Activated naive CD8-positive, alpha-beta T cell treated with anti-CD3 and anti-CD28 coated beads, Interleukin-2, amount 50 U/mL, for 16 hours (primary cell): ENCODE data around the gene GPR150.
A peak's percentile ranks its signal among the peaks of the same experiment; 100 is the strongest.

Experiments used
- DNase-seq: peaks from one replicate; pipeline ENCODE4 v3.0.0-alpha.2; 2020; ENCODE audit warnings: low read depth, low spot score

GPR150 gene

DNA sequence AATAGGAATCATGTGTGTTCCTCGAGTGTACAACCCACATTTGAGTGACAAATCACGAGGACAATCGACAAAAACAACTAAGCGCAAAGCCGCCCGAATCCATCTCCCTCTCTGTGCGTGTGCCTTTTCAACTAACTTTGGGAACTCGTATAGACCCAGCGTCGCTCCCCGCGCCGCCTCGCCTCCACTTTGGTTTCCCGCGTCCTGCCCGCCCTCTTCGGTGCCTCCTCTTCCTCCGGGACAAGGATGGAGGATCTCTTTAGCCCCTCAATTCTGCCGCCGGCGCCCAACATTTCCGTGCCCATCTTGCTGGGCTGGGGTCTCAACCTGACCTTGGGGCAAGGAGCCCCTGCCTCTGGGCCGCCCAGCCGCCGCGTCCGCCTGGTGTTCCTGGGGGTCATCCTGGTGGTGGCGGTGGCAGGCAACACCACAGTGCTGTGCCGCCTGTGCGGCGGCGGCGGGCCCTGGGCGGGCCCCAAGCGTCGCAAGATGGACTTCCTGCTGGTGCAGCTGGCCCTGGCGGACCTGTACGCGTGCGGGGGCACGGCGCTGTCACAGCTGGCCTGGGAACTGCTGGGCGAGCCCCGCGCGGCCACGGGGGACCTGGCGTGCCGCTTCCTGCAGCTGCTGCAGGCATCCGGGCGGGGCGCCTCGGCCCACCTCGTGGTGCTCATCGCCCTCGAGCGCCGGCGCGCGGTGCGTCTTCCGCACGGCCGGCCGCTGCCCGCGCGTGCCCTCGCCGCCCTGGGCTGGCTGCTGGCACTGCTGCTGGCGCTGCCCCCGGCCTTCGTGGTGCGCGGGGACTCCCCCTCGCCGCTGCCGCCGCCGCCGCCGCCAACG, at the start of gene GPR150:
Gene GPR150, plus strand, starts transcription at position 58 of the 840 bp plus-strand sequence. Its CDS starts 189 bp downstream, at position 247.
- DNase-seq, result peak; percentile 17

DNA sequence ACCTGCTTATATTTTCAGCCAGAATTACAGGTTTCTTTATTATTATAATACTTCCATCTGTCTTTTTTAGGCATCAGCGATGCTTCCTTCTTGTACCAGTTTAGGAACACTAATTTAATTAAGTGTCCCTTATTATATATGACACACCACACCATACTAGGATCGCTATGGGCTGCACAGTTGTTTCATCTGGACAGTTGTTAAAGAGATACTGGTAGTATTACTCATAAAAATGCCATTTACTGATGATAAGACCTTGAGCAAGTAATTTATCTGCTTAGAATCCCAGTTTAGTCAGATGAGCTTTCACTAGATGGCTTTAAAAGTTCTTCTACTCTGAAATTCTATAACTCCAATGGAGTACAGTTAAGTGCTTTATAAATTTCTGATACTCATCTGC, 47.9 kb upstream of the GPR150 start:
- DNase-seq, result no peak

DNA sequence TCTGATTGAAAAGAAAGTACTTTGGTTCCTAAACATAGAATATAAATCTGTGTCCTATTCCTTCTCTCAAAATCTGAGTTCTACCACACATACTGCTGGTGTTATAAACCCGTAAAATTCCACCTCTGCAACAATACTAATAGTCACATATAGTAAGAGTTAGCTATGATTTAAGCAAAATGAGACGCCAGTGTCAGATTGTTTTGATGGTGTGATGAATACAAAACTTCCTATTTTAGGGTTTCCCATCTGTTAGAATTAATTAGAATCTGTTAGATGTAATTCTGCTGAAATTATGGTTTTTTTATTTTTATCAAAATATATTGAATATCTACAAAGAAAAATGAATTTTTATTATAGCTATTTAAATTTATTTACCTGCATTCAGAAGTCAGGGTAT, 38.3 kb upstream of the GPR150 start:
- DNase-seq, result no peak

DNA sequence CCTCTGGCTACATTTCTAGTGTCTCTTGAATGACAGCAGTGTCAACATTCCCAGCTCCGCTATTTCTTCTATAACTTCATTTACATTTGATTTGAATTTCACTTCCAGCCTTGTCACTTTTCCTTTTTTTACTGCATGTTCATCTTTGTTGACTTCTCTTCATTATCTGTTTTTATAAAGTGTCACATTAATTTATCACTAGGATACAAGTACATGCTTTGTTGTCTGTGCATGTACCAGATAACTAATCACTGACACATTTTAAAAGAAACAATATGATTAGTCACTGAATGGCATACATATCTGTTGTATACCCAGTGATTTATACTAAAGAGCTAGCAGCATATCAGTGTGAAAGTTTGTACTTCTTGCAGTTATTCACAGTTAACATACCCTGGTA, 35.9 kb upstream of the GPR150 start:
- DNase-seq, result no peak

DNA sequence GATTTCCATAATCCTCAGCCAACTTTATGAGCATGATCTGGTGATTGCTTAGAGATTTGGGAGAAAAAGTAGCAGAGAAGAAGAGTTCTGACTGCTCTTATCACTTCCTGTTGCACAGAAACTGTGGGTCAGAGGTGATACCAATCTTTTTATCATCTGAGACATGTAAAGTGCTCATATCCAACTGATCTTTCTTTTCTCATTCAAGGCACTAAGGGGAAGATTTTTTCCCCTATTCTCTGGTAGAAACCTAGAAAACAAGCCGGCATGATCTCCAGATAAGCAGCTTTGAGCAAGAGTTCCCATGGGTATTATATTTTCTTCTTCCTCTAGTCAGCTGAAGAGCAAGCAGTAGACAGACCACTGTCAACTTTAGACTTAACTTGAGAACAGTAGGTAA, 29.0 kb upstream of the GPR150 start:
- DNase-seq, result no peak

DNA sequence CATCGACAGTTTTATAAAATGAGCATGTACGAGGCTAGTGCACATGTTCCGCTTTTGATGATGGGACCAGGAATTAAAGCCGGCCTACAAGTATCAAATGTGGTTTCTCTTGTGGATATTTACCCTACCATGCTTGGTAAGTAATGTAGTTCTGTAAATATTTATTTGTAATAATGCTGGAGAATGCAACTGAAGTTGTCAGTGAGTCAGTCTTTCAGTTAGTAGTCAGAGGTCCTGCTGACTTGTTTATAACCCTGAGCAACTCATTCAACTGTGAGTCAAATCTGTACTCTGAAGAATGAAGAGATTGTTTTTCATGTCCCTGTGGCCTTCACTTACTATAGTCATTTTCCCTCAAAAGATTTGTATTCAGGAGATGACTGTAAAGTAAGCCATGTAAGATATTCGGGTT, 28.4 kb upstream of the GPR150 start:
- no peak for DNase-seq

DNA sequence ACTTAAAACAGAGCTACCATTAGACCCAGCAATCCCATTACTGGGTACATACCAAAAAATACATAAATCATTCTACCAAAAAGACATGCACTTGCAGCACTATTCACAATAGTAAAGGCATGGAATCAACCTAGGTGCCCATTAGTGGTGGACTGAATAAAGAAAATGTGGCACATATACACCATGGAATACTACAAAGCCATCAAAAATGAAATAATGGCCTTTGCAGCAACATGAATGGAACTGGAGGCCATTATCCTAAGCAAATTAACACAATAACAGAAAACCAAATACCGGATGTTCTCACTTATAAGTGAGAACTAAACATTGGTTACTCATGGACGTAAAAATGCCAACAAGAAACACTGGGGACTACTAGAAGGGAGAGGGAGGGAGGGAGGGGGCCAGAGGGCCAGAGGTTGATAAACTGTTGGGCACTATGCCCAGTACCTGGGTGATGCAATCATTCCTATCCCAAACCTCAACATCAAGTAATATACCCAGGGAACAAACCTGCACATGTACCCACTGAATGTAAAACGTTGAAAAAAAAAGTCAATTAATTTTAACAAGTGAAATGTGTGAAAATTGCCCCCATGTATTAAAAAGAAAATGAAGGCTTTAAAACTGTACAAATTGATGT, 24.5 kb upstream of the GPR150 start:
- no peak for DNase-seq

DNA sequence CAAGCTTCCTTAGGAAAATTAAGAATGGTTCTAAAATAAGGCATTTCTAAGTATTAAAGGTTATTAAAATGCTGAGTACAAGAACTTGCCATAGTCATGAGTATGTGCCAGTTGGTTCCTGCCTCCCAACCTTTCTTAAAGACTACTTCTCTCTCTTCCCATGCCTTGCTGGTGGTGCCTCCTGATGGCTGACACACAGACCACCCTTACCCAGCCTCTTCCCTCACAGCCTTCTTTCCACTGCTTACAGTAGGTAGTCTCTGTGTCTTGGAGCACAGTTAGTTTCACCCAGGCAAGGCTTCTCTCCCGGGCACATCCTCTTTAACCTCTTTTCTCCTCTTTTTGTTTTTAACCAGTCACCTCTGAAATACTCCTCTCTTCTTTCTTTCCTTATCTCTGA, 20.6 kb upstream of the GPR150 start:
- no peak for DNase-seq

DNA sequence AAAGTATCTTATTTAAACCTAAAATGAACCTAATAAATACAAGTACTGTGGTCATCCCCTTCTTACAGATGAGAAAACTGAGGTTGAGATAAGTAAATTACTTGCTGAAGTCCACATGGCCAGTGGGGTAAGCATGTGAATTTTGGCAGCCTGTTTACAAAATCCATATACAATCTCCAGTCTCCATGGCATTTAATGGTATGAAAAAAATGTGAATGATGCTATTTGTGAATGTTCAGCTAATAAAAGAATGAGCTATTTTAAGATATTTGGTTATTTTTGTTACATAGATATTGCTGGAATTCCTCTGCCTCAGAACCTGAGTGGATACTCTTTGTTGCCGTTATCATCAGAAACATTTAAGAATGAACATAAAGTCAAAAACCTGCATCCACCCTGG, 19.3 kb upstream of the GPR150 start:
- DNase-seq, result no peak

DNA sequence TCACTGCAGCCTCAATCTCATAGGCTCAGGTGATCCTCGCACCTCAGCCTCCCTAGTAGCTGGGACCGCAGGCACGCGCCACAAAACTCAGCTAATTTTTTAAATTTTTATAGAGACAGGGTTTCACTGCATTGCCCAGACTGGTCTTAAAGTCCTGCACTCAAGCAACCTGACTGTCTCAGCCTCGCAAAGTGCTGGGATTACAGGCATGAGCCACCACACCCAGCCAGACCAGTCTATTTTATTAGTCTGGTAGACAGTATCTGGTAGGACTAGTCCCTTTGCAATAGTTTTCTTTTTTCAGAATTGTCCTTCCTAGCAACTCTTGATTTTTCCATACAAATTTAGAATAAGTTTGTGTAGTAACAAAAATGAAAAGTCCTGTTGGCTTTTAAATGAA, 14.1 kb upstream of the GPR150 start:
- DNase-seq, result no peak

DNA sequence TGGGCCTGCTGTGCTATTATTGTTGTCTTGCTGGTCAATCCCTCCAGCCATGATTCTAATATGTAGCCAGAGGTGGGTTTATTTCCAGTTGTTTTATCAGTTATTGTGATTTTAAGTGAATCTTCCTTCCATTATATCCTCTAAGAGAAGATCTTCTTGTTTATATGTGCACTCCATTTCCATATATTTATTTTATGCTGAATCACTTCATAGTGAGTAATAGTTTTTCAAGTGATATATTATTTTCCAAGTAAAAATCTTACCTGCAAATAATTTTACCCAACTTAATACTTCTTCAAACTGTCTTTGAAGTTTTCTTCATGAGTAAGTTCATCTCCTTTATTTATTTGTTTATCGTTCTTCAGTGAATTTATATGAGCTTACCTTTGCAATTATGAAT, 13.5 kb upstream of the GPR150 start:
- no peak for DNase-seq

DNA sequence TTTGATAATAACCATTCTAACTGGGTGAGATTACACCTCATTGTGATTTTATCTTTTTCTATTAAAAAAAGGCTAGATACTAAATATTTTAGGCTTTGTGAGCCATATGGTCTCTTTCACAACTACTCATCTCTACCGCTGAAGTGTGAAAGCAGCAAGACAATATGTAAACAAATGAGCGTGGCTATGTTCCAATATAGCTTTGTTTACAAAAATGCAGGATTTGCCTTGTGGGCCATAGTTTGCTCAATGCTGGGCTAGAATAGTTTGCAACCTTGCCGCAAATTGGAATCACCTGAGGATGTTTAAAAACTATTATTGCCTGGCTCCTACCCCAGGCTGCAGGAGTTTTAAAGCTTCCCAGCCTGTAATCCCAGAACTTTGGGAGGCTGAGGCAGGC, 10.2 kb upstream of the GPR150 start:
- no peak for DNase-seq

DNA sequence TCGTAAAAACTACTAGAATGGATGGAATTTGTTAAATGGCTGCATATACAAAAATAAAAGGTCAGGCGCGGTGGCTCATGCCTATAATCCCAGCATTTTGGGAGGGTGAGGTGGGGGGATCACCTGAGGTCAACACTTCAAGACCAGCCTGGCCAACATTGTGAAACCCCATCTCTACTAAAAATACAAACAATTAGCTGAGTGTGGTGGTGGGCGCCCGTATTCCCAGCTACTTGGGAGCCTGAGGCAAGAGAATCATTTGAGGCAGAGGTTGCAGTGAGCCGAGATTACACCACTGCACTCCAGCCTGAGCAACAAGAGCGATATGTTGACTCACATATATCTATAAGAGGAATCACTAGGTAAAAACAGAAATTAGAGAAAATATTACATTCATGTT, 9.3 kb upstream of the GPR150 start:
- no peak for DNase-seq

DNA sequence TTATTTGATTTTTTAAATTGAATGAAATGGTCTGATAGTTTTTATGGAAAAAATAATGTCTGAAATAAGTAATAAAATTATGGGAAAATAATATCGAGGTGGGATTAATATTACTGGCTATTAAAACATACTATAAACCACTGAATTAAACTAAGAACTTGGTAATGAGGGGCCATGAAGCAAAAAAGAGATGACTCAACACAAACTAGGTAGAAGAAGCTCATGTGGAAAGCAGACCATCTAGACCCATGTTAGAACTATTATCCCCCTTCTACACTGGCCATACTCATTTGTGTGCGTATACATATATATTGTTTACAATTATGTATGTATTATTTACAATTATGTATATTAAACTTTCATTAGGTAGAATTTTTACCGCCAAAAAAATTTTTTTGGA, 8.5 kb upstream of the GPR150 start:
- DNase-seq, result no peak

DNA sequence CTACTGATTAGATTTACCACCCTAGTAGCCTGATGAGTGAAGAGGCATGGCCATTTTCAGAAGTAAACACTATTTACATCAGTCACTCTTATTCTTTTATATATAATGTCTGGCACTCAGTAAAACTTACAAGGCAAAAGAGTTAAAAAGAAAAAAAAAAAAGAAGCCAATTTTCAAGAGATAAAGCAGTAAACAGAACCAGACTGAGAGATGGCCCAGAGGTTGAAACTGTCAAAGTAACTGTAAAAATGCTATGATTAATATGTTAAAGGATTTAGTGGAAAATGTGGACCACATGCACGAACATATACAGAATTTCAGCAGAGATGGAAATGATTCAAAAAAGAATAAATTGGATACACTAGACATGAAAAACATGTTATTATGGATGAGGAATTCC, 6.4 kb upstream of the GPR150 start:
- no peak for DNase-seq

DNA sequence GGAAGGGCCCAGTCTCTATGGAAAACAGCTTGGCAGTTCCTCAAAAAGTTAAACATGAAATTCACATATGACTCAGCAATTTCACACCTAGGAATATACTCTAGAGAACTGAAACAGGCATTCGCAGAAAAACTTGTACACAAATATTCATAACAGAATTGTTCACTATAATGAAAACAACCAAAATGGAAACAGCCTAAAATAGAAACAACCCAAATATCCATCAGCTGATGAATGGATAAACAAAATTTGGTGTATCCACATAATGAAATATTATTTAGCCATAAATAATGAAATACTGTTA, 4.8 kb upstream of the GPR150 start:
- DNase-seq, result no peak

DNA sequence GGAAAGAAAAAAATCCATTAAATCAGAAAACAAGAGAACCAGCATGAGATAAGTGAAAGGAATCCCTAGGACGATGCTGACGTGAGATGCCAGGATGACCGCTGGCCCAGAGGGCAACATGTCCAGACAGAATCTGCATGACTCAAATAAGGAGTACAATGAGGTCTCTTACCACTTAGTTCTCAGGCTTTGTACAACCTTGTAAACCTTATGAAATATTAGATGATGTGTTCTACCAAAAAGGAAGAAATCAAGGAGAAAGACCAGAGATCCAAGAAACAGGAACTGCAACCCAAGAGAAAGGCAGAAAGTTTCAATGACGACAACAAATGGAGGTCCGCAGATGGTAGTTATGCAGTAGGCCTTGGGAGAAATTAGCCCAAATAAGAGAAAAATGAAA, 2.8 kb upstream of the GPR150 start:
- no peak for DNase-seq

DNA sequence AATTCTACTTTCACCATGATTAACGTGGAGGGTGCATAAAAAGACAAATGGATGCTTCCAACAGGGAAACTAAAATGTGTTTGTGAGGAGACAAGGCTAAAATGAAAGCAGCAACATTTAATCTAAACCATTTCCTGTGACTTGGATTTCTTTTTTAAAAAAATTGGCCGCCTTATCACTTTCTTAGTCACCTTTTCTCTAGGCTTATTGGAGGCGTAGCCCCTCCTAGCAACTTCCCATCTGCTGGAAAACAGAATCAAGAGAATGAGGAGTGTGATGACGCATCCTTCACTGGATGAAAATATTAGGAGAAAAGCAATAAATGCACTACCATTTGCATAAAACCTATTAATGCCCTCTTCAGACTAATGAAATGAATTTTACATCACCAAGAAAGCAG, 791 bp upstream of the GPR150 start:
- DNase-seq, result no peak

DNA sequence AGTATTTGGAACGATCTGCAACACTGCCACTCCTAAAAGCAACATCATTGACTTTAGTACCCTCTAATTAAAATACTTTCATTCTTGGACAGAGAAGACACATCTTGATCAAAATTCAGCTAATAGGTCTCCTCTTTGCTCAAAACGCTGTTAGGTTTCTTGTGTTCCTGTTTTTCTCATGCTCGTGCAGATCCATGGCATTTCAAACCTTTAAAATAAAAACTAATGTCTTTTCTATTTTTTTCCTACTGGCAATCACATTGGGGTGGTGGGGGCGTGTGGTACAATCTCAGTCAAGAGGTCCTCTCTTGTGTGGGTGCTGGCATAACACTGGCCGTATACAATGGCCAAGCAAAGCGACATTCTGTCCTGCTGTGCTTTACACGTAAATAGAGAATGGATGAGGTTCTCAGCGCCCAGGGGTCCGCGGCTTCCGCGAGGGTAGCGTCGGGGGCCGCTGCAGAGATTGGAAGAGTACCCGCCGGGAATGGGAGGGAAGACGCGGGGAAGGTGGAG, 315 bp upstream of the GPR150 start:
- no peak for DNase-seq

DNA sequence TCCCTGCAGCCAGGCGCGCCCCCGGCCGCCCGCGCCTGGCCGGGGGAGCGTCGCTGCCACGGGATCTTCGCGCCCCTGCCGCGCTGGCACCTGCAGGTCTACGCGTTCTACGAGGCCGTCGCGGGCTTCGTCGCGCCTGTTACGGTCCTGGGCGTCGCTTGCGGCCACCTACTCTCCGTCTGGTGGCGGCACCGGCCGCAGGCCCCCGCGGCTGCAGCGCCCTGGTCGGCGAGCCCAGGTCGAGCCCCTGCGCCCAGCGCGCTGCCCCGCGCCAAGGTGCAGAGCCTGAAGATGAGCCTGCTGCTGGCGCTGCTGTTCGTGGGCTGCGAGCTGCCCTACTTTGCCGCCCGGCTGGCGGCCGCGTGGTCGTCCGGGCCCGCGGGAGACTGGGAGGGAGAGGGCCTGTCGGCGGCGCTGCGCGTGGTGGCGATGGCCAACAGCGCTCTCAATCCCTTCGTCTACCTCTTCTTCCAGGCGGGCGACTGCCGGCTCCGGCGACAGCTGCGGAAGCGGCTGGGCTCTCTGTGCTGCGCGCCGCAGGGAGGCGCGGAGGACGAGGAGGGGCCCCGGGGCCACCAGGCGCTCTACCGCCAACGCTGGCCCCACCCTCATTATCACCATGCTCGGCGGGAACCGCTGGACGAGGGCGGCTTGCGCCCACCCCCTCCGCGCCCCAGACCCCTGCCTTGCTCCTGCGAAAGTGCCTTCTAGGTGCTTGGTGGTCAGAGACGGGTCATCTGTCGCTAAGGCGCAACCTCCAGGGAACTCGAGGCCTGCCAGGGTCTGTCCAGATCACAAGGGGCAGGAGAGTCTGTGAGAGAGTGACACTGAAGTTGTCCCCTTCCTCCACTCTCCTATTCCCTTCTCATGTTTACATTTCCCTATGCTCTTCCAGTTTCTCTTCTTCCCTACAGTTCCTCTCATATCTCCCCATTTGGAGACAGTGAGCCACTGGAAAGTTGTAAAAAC, 1.3 kb downstream of the GPR150 start:
- DNase-seq, result no peak

DNA sequence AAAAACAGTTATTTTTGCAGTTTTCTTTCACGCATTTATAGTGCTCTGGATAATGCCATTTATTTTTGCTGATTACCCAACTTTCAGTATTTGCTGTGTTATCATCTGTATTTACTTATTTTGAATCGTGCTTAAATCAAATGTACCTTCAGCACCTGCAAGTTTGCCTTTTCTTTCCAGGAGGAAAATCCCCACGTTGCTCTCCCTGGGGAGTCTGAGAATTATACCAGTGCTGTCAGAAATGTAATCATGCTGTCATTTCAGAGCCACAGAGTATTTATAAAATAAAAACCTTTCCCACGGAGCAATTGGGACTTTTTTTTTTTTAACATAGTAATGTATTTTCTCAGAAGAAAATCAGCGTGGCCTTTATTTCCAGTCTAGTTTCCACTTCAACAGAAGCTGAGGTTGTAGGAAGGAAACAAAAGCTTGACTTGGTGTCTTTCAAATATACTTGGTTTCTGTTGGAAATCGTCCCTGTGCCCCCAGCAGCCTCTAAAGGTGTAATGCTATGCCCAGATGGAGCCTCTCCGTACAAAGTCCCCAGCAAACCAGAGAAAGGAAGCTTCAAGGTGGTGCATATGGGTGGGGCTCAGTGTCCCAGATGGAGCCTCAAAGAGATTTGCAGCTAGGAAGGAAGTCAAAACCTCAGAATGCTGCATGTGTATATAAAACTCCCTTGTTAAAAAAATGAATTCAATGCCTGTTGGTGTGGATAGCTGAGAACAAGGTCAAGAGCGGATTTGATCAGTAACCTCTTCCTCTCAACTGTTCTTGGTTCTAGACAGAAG, 2.1 kb downstream of the GPR150 start:
- DNase-seq, result no peak
